WTC11 (cell line): ENCODE results near the gene MEGF11. TPM values are rescaled to one million over a fixed set of nuclear protein-coding genes. Genes with fewer than 3 reads are reported as not detected.

Experiments used
- ATAC-seq: fragments of 200-7000 bp; cut with Tn5 transposase; 2 replicates; pipeline ENCODE4 v1.10.0; 2021; ENCODE audit warnings: mild to moderate bottlenecking, moderate library complexity
- CTCF ChIA-PET: fragments of 300-600 bp; sonication (Branson Sonifier 250); formaldehyde crosslinking; loops from one replicate; lab custom pipeline; 2021; ENCODE audit warnings: antibody characterized with exemption; lab: Charles Lee
- POLR2A ChIA-PET: fragments of 350-600 bp; sonication (Branson Sonifier 250); formaldehyde crosslinking; loops from one replicate; lab custom pipeline; 2021; ENCODE audit warnings: antibody characterized with exemption; lab: Charles Lee
- DNase-seq: peaks from one replicate; pipeline ENCODE4 v3.0.0; 2021; ENCODE audit warnings: low spot score
- H3K27ac Mint-ChIP-seq: 2 replicates; pipeline ENCODE4 v1.8.0; 2021; ENCODE audit warnings: mixed read lengths
- H3K27me3 Mint-ChIP-seq: 2 replicates; pipeline ENCODE4 v1.8.0; 2021; ENCODE audit warnings: low read depth, mild to moderate bottlenecking, moderate library complexity, mixed read lengths
- H3K36me3 Mint-ChIP-seq: 2 replicates; pipeline ENCODE4 v1.8.0; 2021; ENCODE audit warnings: mixed read lengths
- H3K4me1 Mint-ChIP-seq: 2 replicates; pipeline ENCODE4 v1.8.0; 2022; ENCODE audit warnings: mixed read lengths
- H3K4me3 Mint-ChIP-seq: 2 replicates; pipeline ENCODE4 v1.8.0; 2021; ENCODE audit warnings: mild to moderate bottlenecking, moderate library complexity, mixed read lengths
- H3K9me3 Mint-ChIP-seq: 2 replicates; pipeline ENCODE4 v1.8.0; 2021; ENCODE audit warnings: mixed read lengths
- FOXP1 ChIP-seq: sonication (generic); formaldehyde crosslinking; IDR thresholded peaks from 2 replicates; pipeline ENCODE4 v1.8.0; 2022; ENCODE audit warnings: missing genetic modification reagents, mild to moderate bottlenecking, moderate library complexity, borderline replicate concordance
- HMGXB4 ChIP-seq: sonication (generic); formaldehyde crosslinking; IDR thresholded peaks from 2 replicates; pipeline ENCODE4 v1.8.1; 2023; ENCODE audit warnings: mild to moderate bottlenecking, moderate library complexity, missing genetic modification reagents
- JUN ChIP-seq: sonication (generic); formaldehyde crosslinking; IDR thresholded peaks from 2 replicates; pipeline ENCODE4 v1.8.0; 2023; ENCODE audit warnings: mild to moderate bottlenecking, missing genetic modification reagents
- MYBL2 ChIP-seq: sonication (generic); formaldehyde crosslinking; IDR thresholded peaks from 2 replicates; pipeline ENCODE4 v1.8.1; 2023; ENCODE audit warnings: mild to moderate bottlenecking, moderate library complexity, missing genetic modification reagents
- NFE2L1 ChIP-seq: sonication (generic); formaldehyde crosslinking; IDR thresholded peaks from 2 replicates; pipeline ENCODE4 v1.8.1; 2023; ENCODE audit warnings: missing genetic modification reagents
- NR2C2 ChIP-seq: sonication (generic); formaldehyde crosslinking; IDR thresholded peaks from 2 replicates; pipeline ENCODE4 v1.8.0; 2022; ENCODE audit warnings: mild to moderate bottlenecking, missing genetic modification reagents
- PREB ChIP-seq: sonication (generic); formaldehyde crosslinking; IDR thresholded peaks from 2 replicates; pipeline ENCODE4 v1.8.1; 2022; ENCODE audit warnings: mild to moderate bottlenecking, missing genetic modification reagents, moderate library complexity, borderline replicate concordance
- PRRX2 ChIP-seq: fragments of 250-450 bp; sonication (Bioruptor Pico); IDR thresholded peaks from 2 replicates; pipeline ENCODE4 v1.8.0; 2021; ENCODE audit warnings: mild to moderate bottlenecking
- RORB ChIP-seq: fragments of 250-450 bp; sonication (Bioruptor Pico); IDR thresholded peaks from 2 replicates; pipeline ENCODE4 v1.9.0; 2021; ENCODE audit warnings: mild to moderate bottlenecking
- TEAD1 ChIP-seq: sonication (generic); formaldehyde crosslinking; IDR thresholded peaks from 2 replicates; pipeline ENCODE4 v1.8.0; 2022; ENCODE audit warnings: mild to moderate bottlenecking, missing genetic modification reagents
- ZBTB21 ChIP-seq: sonication (generic); formaldehyde crosslinking; IDR thresholded peaks from 2 replicates; pipeline ENCODE4 v1.8.1; 2023; ENCODE audit warnings: mild to moderate bottlenecking, missing genetic modification reagents, borderline replicate concordance
- ZNF121 ChIP-seq: sonication (generic); formaldehyde crosslinking; IDR thresholded peaks from 2 replicates; pipeline ENCODE4 v1.8.0; 2023; ENCODE audit warnings: missing genetic modification reagents
- ZNF416 ChIP-seq: fragments of 250-450 bp; sonication (Bioruptor Pico); IDR thresholded peaks from 2 replicates; pipeline ENCODE4 v1.9.0; 2021; ENCODE audit warnings: mild to moderate bottlenecking, inconsistent platforms
- ZNF423 ChIP-seq: fragments of 250-450 bp; sonication (Bioruptor Pico); IDR thresholded peaks from 2 replicates; pipeline ENCODE4 v2.1.2; 2022; ENCODE audit warnings: mild to moderate bottlenecking, moderate library complexity
- ZNF671 ChIP-seq: fragments of 250-450 bp; sonication (Bioruptor Pico); IDR thresholded peaks from 2 replicates; pipeline ENCODE4 v1.8.0; 2021; ENCODE audit warnings: mild to moderate bottlenecking
- total RNA-seq: library from RNA; stranded (reverse); gene quantifications from 3 replicates; pipeline ENCODE4 v1.2.3, GENCODE V29; 2021
- TF ChIP-seq, protein P1 (sequence below): fragments of 250-450 bp; sonication (Bioruptor Pico); IDR thresholded peaks from 2 replicates; pipeline ENCODE4 v1.9.0; 2021; ENCODE audit warnings: moderate library complexity, mild to moderate bottlenecking, inconsistent platforms, borderline replicate concordance
- TF ChIP-seq, protein P2 (sequence below): sonication (generic); formaldehyde crosslinking; IDR thresholded peaks from 2 replicates; pipeline ENCODE4 v1.8.0; 2022; ENCODE audit warnings: mild to moderate bottlenecking, missing genetic modification reagents
- TF ChIP-seq, protein P3 (sequence below): fragments of 250-450 bp; sonication (Bioruptor Pico); IDR thresholded peaks from 2 replicates; pipeline ENCODE4 v1.9.0; 2021; ENCODE audit warnings: mild to moderate bottlenecking
- TF ChIP-seq, protein P4 (sequence below): sonication (generic); formaldehyde crosslinking; conservative IDR thresholded peaks from 2 replicates; pipeline ENCODE4 v1.8.1; 2023; ENCODE audit warnings: mild to moderate bottlenecking, low read depth, missing genetic modification reagents, moderate library complexity

Gene MEGF11
- total RNA-seq, 1 experiment from 2014 or later: 3.3 TPM

DNA sequence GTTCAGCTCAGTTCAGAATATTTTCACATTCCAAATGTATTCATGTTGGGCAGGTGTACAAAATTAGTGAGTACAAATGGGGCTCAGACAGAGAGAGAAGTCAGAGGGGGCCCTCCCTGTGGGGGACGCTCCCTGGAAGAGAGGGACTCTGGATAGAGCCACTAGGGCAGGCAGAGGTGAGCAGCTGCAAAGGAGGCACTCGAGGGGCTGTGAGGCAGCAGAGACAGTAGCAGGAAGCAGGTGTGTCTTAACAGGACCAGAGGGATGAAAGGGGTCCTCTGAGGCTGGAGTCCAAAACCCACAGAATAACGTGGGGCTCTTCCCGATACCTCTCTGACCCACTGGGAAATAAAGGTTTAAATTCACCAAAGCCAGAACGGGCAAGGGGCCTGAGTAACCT is 127.1 kb downstream of the MEGF11 start:
- ChIA-PET POLR2A (no interaction called here), CTCF (interaction anchor here (0.8 to 1.6 kb wide), 2 partner anchors 25 to 210 kb away, joined by 3 to 5 read pairs; no protein-coding TSS in a partner anchor)
- ATAC-seq (no peak), DNase-seq (no peak)
- Mint-ChIP-seq H3K9me3 (no peaks in the 10 kb centered on the region), H3K36me3 (no peaks in the 10 kb centered on the region), H3K4me1 (peaks cover 17% of the 10 kb centered on the region), H3K27me3 (peaks cover 3% of the 10 kb centered on the region), H3K4me3 (no peak overlapping the region), H3K27ac (peak overlapping the region; percentile 37; the same call in 1 of the 2 replicates)
- TF ChIP-seq, protein P1, sequence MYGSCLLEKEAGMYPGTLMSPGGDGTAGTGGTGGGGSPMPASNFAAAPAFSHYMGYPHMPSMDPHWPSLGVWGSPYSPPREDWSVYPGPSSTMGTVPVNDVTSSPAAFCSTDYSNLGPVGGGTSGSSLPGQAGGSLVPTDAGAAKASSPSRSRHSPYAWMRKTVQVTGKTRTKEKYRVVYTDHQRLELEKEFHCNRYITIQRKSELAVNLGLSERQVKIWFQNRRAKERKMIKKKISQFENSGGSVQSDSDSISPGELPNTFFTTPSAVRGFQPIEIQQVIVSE (CRISPR knock-in tag): no peak
- TF ChIP-seq, protein P2, sequence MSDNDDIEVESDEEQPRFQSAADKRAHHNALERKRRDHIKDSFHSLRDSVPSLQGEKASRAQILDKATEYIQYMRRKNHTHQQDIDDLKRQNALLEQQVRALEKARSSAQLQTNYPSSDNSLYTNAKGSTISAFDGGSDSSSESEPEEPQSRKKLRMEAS (CRISPR knock-in tag): no peak
- TF ChIP-seq TEAD1 (CRISPR knock-in tag): no peak
- TF ChIP-seq, protein P3, sequence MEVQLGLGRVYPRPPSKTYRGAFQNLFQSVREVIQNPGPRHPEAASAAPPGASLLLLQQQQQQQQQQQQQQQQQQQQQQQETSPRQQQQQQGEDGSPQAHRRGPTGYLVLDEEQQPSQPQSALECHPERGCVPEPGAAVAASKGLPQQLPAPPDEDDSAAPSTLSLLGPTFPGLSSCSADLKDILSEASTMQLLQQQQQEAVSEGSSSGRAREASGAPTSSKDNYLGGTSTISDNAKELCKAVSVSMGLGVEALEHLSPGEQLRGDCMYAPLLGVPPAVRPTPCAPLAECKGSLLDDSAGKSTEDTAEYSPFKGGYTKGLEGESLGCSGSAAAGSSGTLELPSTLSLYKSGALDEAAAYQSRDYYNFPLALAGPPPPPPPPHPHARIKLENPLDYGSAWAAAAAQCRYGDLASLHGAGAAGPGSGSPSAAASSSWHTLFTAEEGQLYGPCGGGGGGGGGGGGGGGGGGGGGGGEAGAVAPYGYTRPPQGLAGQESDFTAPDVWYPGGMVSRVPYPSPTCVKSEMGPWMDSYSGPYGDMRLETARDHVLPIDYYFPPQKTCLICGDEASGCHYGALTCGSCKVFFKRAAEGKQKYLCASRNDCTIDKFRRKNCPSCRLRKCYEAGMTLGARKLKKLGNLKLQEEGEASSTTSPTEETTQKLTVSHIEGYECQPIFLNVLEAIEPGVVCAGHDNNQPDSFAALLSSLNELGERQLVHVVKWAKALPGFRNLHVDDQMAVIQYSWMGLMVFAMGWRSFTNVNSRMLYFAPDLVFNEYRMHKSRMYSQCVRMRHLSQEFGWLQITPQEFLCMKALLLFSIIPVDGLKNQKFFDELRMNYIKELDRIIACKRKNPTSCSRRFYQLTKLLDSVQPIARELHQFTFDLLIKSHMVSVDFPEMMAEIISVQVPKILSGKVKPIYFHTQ: no peak
- TF ChIP-seq ZNF671 (CRISPR knock-in tag): no peak
- no peak for TF ChIP-seq FOXP1 (CRISPR knock-in tag)
- no peak for TF ChIP-seq ZNF416 (CRISPR knock-in tag)
- TF ChIP-seq ZBTB21 (CRISPR knock-in tag): no peak
- TF ChIP-seq RORB (CRISPR knock-in tag): no peak

DNA sequence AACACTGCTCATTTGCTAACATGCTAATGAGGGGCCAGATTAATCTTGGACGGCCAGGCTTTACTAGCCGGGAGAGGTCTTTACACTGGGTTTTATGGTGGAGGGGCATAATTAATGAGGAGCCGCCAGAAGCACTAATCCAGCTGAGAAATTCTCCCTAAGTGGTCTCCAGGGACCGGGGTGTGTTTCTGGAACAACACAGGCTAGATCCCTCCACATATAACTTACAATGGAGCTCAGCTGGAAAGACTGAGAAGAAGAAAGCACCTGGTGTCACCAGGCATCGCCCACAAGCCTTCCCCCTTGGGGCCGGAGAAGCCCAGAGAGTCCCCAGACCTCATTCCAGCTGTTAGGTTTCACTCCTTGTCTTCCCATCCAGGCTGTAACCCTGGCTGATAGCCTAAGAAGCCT is 127.5 kb downstream of the MEGF11 start:
- no peaks in the 10 kb centered on the region for H3K9me3 Mint-ChIP-seq
- no peak overlapping the region for H3K4me3 Mint-ChIP-seq
- H3K36me3 Mint-ChIP-seq: no peaks in the 10 kb centered on the region
- H3K27ac Mint-ChIP-seq: peak overlapping the region; percentile 37; the same call in 1 of the 2 replicates
- ChIA-PET POLR2A (no interaction called here), CTCF (interaction anchor here (1.6 kb wide), 1 partner anchor 26 kb away, joined by 5 read pairs; no protein-coding TSS in a partner anchor)
- DNase-seq: no peak
- TF ChIP-seq ZNF423 (CRISPR knock-in tag) (peak; percentile 49; the same call in 1 of the 2 replicates), PREB (CRISPR knock-in tag) (no peak), NR2C2 (CRISPR knock-in tag) (no peak), MYBL2 (CRISPR knock-in tag) (no peak)
- TF ChIP-seq, protein P1 (CRISPR knock-in tag): no peak
- no peak for ATAC-seq
- peaks cover 21% of the 10 kb centered on the region for H3K4me1 Mint-ChIP-seq
- no peaks in the 10 kb centered on the region; the same call in 1 of the 2 replicates for H3K27me3 Mint-ChIP-seq

GRCh38 chr15:66124651-66125050 is 128.9 kb downstream of the MEGF11 start:
- H3K9me3 Mint-ChIP-seq: no peaks in the 10 kb centered on the region
- H3K4me1 Mint-ChIP-seq: peaks cover 21% of the 10 kb centered on the region
- DNase-seq: no peak
- H3K36me3 Mint-ChIP-seq: no peaks in the 10 kb centered on the region
- ChIA-PET POLR2A (no interaction called here), CTCF (interaction anchor here (1.1 to 1.3 kb wide), 2 partner anchors 12 to 27 kb away, joined by 3 read pairs; no protein-coding TSS in a partner anchor)
- no peak overlapping the region for H3K4me3 Mint-ChIP-seq
- H3K27ac Mint-ChIP-seq: no peak overlapping the region
- ATAC-seq: no peak
- no peaks in the 10 kb centered on the region for H3K27me3 Mint-ChIP-seq
- TF ChIP-seq ZNF121 (CRISPR knock-in tag): no peak
- TF ChIP-seq PRRX2: no peak
- no peak for TF ChIP-seq JUN (CRISPR knock-in tag)
- no peak for TF ChIP-seq HMGXB4 (CRISPR knock-in tag)
- no peak for TF ChIP-seq FOXP1 (CRISPR knock-in tag)
- TF ChIP-seq NFE2L1: no peak
- TF ChIP-seq, protein P4, sequence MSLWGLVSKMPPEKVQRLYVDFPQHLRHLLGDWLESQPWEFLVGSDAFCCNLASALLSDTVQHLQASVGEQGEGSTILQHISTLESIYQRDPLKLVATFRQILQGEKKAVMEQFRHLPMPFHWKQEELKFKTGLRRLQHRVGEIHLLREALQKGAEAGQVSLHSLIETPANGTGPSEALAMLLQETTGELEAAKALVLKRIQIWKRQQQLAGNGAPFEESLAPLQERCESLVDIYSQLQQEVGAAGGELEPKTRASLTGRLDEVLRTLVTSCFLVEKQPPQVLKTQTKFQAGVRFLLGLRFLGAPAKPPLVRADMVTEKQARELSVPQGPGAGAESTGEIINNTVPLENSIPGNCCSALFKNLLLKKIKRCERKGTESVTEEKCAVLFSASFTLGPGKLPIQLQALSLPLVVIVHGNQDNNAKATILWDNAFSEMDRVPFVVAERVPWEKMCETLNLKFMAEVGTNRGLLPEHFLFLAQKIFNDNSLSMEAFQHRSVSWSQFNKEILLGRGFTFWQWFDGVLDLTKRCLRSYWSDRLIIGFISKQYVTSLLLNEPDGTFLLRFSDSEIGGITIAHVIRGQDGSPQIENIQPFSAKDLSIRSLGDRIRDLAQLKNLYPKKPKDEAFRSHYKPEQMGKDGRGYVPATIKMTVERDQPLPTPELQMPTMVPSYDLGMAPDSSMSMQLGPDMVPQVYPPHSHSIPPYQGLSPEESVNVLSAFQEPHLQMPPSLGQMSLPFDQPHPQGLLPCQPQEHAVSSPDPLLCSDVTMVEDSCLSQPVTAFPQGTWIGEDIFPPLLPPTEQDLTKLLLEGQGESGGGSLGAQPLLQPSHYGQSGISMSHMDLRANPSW (CRISPR knock-in tag): no peak
